Measurements from ENCODE around the gene HMGB4.

Gene HMGB4

DNA sequence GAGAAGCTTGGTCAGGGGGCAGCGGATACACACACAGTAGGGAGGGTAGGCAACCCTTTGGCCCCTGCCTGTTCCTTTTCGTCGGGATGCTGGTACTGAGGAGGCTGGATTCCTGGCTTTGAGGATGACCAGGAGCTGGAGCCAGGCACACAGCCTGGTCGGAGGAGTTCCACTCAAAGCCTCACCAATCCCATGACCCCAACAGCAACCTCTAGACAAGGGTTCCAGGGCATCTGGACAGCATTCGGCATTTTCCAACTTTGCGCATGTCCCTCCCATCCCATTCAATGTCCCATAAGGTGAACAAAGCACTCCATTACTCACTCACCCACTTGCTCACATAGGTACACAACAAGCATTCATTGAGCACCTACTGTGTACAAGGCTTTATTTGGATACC, 42.6 kb upstream of the HMGB4 start:
- no peak for DNase-seq (ENCODE audit: low read depth)
- TF ChIP-seq, protein P1, sequence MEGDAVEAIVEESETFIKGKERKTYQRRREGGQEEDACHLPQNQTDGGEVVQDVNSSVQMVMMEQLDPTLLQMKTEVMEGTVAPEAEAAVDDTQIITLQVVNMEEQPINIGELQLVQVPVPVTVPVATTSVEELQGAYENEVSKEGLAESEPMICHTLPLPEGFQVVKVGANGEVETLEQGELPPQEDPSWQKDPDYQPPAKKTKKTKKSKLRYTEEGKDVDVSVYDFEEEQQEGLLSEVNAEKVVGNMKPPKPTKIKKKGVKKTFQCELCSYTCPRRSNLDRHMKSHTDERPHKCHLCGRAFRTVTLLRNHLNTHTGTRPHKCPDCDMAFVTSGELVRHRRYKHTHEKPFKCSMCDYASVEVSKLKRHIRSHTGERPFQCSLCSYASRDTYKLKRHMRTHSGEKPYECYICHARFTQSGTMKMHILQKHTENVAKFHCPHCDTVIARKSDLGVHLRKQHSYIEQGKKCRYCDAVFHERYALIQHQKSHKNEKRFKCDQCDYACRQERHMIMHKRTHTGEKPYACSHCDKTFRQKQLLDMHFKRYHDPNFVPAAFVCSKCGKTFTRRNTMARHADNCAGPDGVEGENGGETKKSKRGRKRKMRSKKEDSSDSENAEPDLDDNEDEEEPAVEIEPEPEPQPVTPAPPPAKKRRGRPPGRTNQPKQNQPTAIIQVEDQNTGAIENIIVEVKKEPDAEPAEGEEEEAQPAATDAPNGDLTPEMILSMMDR (conservative IDR thresholded peaks at IDR 0.05; ENCODE audit: low read depth, low read length), result no peak
- H3K4me3 ChIP-seq (ENCODE audit: low read depth, low read length), result no peak overlapping the region

DNA sequence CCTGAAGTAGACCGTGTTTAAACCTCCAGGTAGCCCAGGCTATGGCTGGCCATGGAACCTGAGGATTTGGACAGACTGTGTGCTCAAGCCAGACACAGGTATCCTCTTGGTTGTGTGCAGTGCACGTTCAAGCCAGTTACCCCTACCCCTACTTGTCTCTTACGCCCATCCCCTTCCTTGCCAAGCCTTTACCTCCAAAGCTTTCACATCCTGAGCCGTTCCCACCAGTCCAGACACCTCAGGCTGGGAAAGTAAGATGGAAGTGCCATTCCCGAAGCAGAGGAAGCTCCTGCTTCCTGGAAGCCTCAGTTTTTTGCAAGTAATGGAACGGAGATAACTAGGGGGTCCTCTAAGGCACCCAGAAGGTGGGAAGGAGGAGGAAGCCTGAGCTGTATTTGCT, 41.5 kb upstream of the HMGB4 start:
- DNase-seq (ENCODE audit: low read depth), result no peak
- H3K4me3 ChIP-seq (ENCODE audit: low read depth, low read length), result no peak overlapping the region
- TF ChIP-seq, protein P1 (conservative IDR thresholded peaks at IDR 0.05; ENCODE audit: low read depth, low read length), result no peak

DNA sequence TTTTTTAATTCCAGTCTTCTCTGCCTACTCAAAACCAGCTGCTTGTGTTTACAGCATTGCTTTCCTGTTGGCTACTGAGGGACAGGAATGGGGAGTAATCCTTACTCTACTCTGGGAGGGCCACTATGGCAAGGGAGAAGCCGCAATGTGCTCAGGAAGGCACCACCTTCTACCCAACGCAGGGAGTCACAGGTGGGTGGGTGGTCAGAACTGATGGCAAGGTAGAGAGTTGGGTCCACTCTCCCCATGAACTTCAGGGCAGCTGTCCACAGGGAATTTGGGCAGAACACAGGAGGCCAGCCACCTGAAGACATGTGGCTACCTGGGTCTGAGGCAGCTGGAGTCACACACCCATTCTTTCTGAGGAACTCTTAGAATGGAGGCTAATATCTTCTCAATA, 40.5 kb upstream of the HMGB4 start:
- no peak overlapping the region for H3K4me3 ChIP-seq (ENCODE audit: low read depth, low read length)
- no peak for DNase-seq (ENCODE audit: low read depth)
- TF ChIP-seq, protein P1 (conservative IDR thresholded peaks at IDR 0.05; ENCODE audit: low read depth, low read length), result no peak

DNA sequence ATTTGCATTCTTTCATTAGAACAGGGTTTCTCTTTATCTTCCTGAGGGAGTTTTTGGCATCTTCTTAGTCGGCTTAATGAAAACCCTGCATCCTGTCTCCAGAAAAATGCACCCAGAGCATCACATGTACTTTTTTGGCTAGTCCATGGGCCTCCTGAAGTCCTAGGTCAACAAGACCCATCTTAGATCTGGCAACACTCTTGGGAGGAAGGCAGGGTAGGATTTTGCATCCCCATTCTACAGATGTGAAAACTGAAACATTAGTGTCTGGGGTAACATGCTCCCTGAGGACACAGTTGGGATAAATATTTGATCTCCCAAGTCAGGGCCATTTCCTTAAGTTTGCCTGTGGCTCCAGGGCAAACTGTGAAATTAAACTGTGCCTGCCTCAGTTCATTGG, 40.0 kb upstream of the HMGB4 start:
- no peak for DNase-seq (ENCODE audit: low read depth)
- no peak overlapping the region for H3K4me3 ChIP-seq (ENCODE audit: low read depth, low read length)
- TF ChIP-seq, protein P1 (conservative IDR thresholded peaks at IDR 0.05; ENCODE audit: low read depth, low read length), result no peak

GRCh38 chr1:33824321-33824720, 39.6 kb upstream of the HMGB4 start:
- no peak for DNase-seq (ENCODE audit: low read depth)
- H3K4me3 ChIP-seq (ENCODE audit: low read depth, low read length), result no peak overlapping the region
- TF ChIP-seq, protein P1 (conservative IDR thresholded peaks at IDR 0.05; ENCODE audit: low read depth, low read length), result no peak

DNA sequence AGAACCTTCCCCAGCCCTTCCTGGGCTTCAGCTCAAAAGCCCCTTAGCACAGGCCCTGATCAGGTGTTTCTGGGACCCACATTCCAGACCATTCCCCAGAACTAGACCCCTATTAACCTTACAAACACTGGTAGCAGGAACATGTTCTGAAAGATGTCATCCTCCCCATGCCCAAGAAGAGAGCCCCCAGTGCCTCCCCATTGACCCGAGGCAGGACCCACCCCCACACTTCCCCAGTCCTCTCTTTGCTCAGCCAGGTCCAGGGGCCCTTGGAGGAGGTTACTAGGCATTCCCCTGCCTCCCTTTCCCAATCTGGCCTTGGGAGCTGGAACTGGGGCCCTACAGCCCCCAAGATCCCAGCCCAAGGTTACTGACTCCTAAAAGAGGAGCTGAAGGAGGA, 38.9 kb upstream of the HMGB4 start:
- TF ChIP-seq, protein P1 (conservative IDR thresholded peaks at IDR 0.05; ENCODE audit: low read depth, low read length), result no peak
- no peak overlapping the region for H3K4me3 ChIP-seq (ENCODE audit: low read depth, low read length)
- no peak for DNase-seq (ENCODE audit: low read depth)

GRCh38 chr1:33825506-33825905, 38.4 kb upstream of the HMGB4 start:
- H3K4me3 ChIP-seq (ENCODE audit: low read depth, low read length), result no peak overlapping the region
- DNase-seq (ENCODE audit: low read depth), result no peak
- TF ChIP-seq, protein P1 (conservative IDR thresholded peaks at IDR 0.05; ENCODE audit: low read depth, low read length), result no peak
